ENCODE measurements around the gene TVP23C.
A peak's percentile ranks its signal among the peaks of the same experiment; 100 is the strongest.
"Not testable (repeated sequence)": the region's sequence is repeated elsewhere in the genome, so short reads cannot be mapped to it uniquely, and the experiment has no call there.

The TVP23C gene

GRCh38 chr17:15526292-15527218 is 36.7 kb downstream of the TVP23C start:
- DNase-seq: not testable (repeated sequence)

GRCh38 chr17:15524990-15525985 is 38.0 kb downstream of the TVP23C start:
- not testable (repeated sequence) for DNase-seq

DNA sequence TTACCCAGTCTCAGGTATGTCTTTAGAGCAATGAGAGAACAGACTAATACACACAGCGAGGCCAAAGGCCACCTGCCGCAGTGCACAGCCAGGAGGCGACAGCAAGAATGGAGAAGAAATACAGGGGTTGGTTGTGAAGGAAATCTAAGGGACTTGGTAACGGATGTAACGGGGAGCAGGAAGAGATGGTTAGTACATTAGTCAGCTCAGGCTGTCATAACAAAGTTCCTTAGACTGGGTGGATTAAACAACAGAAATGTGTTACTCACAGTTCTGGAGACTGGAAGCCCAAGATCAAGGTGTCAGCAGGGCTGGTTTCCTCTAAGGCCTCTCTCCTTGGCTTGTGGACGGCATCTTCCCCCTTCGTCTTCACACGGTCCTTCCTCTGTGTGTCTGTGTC is 47.1 kb downstream of the TVP23C start:
- no peak for DNase-seq

DNA sequence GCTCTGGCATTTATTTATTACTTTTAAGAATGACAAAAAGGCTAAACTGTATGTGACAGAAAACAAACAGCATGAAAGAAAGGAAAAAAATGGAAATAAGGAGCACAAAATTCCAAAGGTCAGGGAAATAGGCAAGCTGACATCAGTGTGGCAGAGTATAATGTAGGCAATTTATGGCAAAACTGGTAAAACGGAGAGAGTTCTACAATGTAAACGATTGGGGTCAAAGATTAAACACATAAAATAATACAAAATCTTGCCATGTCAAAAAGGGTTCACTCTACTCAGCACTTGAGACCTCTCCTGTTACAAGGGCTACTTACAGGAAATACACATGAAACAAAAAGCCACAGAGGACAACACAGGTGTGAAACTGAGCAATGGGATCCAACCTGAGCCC is 48.8 kb downstream of the TVP23C start:
- no peak for DNase-seq

GRCh38 chr17:15513856-15514459 is 49.3 kb downstream of the TVP23C start:
- DNase-seq: no peak

DNA sequence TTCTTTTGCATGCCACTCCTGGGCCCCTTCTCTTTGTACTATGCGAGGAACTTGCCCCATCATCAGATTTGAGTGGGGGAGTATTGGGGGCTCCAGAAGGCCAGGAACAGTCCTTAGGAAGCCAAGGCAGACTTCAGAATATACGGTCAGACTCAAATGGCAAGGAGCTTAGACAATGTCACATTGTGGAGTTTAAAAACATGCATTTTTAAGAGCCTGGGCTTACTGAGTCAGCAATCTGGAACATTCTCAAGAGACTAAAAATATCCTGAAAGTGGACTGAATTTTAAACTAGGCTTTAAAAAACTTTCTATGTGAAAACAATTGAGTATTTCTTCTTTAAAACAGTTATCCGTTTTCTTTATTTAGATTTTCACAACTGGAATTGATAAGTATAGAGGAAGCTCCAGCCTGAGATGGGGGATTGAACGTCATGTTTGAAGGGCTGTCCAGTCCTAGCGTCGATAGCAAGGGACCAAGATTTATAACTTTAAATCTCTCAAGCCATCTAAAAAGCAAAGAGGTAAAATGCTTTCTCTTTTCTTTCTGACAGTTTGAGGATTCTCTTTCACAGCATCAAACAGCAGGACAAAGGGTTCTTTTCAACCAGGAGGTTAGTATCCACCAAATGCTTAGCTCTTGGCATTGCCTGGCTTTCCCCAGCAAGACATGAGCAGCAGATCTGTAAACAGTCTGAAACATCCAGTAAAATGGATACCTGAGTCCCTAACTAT is 50.1 kb downstream of the TVP23C start:
- no peak for DNase-seq

DNA sequence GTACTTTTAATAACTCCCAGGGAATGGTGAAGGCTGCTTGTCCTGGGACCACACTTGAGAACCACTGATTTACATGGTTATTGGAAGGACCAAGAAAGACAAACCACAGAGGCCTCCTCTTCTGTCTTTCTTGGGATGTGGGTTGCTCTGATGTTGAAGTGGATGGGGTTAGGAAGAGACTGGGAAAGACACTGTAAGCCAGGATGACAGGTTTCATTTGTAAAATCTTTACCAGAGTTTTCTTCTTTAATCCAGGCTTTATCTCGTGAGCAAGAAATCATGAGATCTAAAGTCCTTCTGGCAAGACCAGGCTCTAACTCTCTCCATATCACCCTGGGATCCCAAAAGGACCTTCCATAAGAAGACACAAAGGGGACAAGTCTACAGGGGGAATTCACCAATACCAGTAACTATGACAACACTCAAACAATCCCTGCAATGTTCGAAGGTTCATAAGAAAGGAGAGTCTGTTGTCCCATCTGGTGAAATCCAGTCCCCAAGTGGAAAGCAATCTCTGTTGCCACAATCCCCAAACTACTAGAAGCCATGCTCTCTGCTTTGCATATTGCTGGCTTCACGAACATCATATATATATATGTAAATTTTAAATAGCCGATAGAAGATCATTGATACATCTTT is 51.1 kb downstream of the TVP23C start:
- DNase-seq: no peak

DNA sequence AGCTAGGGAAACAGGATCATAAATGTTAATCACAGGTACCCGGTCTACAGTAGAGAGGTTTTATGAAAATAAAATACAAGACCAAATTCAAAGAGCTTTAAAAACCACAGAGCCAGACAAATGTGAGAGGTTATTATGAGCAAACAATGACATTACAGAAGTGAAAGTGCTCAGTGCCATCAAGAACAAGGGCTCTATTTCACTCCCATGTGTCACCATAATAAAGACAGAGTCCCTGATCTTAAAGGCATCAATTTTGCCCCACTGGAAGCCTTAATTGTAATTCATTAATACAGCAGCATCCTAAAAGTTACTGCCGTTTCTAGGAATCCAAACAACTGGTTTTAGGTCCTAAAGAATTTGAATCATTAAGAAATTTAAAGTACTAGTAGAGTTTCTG is 52.1 kb downstream of the TVP23C start:
- DNase-seq: no peak

- no peak for DNase-seq
Observed at GRCh38 chr17:15510361-15510760, 52.9 kb downstream of the TVP23C start.

DNA sequence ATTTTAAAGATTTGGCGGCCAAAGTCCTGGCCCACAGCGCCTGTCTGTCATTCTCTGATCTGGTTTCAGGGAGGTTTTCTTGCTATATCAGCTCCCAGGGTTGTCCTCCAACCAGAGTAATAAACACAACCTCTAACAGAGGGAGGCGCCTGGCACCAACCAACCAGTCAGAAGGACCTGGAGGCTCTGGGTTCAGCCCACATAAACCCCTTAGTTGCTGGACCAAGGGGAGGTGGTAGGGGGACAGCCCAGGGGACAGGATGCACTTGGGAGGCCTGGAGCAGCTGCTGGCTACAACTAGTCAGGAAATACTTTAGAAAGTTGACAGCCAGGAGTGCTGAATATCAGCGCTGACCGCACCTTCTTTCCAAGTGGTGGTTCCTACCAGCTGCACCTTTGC is 54.2 kb downstream of the TVP23C start:
- no peak for DNase-seq

DNA sequence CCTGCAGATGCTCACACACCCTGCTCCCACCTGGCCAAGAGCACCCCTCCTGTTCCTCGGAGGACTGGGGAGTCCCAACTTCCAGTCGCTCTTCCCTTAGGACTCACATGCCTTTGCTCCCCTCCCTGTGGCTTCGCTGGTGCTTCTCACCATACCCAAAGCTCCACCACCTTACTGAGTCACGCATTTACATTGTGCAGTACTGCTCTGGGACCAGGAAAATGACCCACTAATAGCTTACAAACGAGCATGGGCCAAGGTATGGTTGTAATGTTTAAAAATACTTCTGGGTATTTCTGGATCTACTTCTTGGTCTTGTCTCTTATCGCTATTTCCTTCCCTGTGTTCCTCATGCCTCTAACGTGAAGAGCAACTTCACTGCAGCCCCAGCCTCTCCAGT is 54.8 kb downstream of the TVP23C start:
- no peak for DNase-seq

DNA sequence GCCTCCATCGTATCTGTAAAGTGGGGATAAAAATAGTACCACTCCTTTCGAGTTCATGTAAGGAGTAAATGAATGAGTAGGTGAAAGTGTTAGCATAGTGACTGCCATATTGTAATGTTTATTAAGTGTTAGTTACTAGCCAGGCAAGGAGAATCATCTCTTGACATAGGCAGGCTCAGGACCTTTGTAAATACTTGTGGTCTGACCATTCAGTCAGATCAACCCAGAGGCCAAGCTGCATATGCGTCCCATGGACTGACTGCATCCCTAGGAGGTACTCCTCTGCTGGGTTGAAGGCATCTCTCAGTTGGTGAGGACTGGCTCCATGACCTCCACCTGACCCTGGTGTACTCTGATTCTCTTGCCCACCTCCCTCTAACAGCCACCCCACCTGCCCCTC is 55.4 kb downstream of the TVP23C start:
- DNase-seq: no peak

DNA sequence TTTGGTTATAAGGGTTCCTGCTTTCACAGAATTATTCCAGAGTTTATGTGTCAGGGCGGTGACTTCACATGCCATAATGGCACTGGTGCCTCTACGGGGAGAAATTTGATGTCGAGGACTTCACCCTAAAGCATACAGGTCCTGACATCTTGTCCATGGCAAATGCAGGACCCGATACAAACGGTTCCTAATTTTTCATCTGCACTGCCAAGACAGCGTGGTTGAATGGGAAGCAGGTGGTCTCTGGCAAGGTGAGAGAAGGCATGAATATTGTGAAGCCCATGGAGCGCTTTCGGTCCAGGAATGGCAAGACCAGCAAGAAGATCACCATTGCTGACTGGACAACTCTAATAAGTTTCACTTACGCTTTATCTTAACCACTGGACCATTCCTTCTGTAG is 56.3 kb downstream of the TVP23C start:
- DNase-seq: no peak

GRCh38 chr17:15505708-15506107 is 57.6 kb downstream of the TVP23C start:
- not testable (repeated sequence) for DNase-seq

DNA sequence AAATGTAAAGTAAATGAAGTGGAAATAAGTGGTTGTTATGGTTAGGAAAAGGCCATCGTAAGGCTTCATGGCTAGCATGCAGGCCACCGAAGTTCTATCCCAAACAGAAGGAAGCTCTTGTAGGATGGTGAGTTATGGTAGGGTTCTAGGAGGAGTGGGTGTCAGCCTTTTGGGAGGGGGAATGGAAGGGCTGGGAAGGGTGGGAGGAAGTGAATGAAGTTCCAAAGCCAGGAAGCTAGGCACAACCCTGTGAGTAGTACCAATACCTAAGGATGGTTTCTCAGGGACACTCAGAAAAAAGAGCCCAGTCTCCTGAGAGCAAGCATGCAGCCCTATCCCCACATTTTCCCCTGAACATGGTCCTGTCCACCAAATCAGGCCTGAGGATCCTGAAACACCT is 59.6 kb downstream of the TVP23C start:
- DNase-seq: no peak

- peak; percentile 94 for DNase-seq
Observed at GRCh38 chr17:15502369-15503112, 60.7 kb downstream of the TVP23C start.

- DNase-seq: no peak
Observed at GRCh38 chr17:15501793-15502192, 61.5 kb downstream of the TVP23C start.

DNA sequence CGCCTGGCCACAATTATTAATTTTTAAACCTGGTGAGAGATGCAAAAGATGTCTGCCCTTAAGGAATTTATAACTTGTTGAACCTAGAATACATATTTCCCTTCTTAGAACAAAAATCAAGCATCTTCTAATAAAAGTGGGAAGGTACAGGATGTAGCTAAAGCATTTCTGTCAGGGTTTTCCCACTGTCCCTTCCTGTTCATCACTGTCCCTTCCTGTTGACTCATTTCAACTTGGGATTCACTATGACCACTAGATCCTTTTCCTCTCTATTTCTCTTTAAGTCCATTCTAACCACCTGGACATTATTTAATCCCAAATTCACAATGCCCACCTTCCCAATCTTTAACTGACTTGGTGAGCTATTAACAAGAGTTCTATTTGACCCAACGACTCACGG is 62.0 kb downstream of the TVP23C start:
- DNase-seq: no peak

- DNase-seq: no peak
Observed at GRCh38 chr17:15498107-15498506, 65.2 kb downstream of the TVP23C start.

GRCh38 chr17:15496735-15497670 is 66.3 kb downstream of the TVP23C start:
- DNase-seq: no peak

Data from left hindlimb (tissue), 1 donor.